ENCODE data around the gene METRN. TPM values are rescaled to one million over a fixed set of nuclear protein-coding genes. Genes with fewer than 3 reads are reported as not detected.

Gene METRN
- total RNA-seq, 1 experiment from 2014 or later, result 142 TPM

- DNase-seq (ENCODE audit: low read depth), result peak; percentile 89
Measured at GRCh38 chr16:709566-710499, 5.1 kb upstream of the METRN start.

GRCh38 chr16:710500-711075 is 4.3 kb upstream of the METRN start:
- DNase-seq (ENCODE audit: low read depth), result no peak

GRCh38 chr16:711084-711483 is 3.8 kb upstream of the METRN start:
- DNase-seq (ENCODE audit: low read depth), result no peak

- peak; percentile 66 for DNase-seq (ENCODE audit: low read depth)
Measured at GRCh38 chr16:711548-712320, 3.2 kb upstream of the METRN start.

- DNase-seq (ENCODE audit: low read depth), result peak; percentile 99
Measured at GRCh38 chr16:712740-713250, 2.1 kb upstream of the METRN start.

GRCh38 chr16:714079-714478 is 839 bp upstream of the METRN start:
- peak; percentile 87 for DNase-seq (ENCODE audit: low read depth)

- no peak for DNase-seq (ENCODE audit: low read depth)
Measured at GRCh38 chr16:715477-716199, 720 bp downstream of the METRN start.

- DNase-seq (ENCODE audit: low read depth), result peak; percentile 87
Measured at GRCh38 chr16:716200-716568, 1.3 kb downstream of the METRN start.

GRCh38 chr16:716768-717325 is 1.9 kb downstream of the METRN start:
- DNase-seq (ENCODE audit: low read depth), result no peak

- DNase-seq (ENCODE audit: low read depth), result no peak
Measured at GRCh38 chr16:717450-718245, 2.7 kb downstream of the METRN start.

- no peak for DNase-seq (ENCODE audit: low read depth)
Measured at GRCh38 chr16:718389-718788, 3.5 kb downstream of the METRN start.

- DNase-seq (ENCODE audit: low read depth), result no peak
Measured at GRCh38 chr16:718922-719321, 4.0 kb downstream of the METRN start.

- DNase-seq (ENCODE audit: low read depth), result peak; percentile 66
Measured at GRCh38 chr16:719815-720446, 5.0 kb downstream of the METRN start.

GRCh38 chr16:720447-720989 is 5.6 kb downstream of the METRN start:
- peak; percentile 83 for DNase-seq (ENCODE audit: low read depth)

GRCh38 chr16:720990-721764 is 6.3 kb downstream of the METRN start, which contains the start of gene ANTKMT:
Gene ANTKMT (plus strand): TSS chr16:721146. CDS start chr16:721275, 129 bp downstream.
- DNase-seq (ENCODE audit: low read depth), result peak; percentile 72

- DNase-seq (ENCODE audit: low read depth), result no peak
Measured at GRCh38 chr16:721765-722540, 7.0 kb downstream of the METRN start.

- no peak for DNase-seq (ENCODE audit: low read depth)
Measured at GRCh38 chr16:722835-723633, 8.1 kb downstream of the METRN start.
